K562 (cell line): ENCODE data around the gene KPNB1. TPM values are rescaled to one million over a fixed set of nuclear protein-coding genes. Genes with fewer than 3 reads are reported as not detected.

ENCODE experiments used
- CBX3 ChIP-seq, 2 experiments: IDR thresholded peaks; 1 replicate in 1 of 2; 2 replicates in 1 of 2; pipeline ENCODE4 v1.6.1; 2012; ENCODE audit warnings: inconsistent platforms in 2 of 2, low read length in 2 of 2, borderline replicate concordance in 1 of 2, control low read depth in 1 of 2
- ELF2 ChIP-seq: fragments of 250-450 bp; sonication (Bioruptor Pico); IDR thresholded peaks from 2 replicates; pipeline ENCODE4 v1.5.0; 2021; ENCODE audit warnings: mild to moderate bottlenecking
- ETV5 ChIP-seq: sonication (generic); formaldehyde crosslinking; IDR thresholded peaks from 2 replicates; pipeline ENCODE4 v1.4.0; 2020; ENCODE audit warnings: low read depth, mild to moderate bottlenecking, missing genetic modification reagents
- MAX ChIP-seq: sonication (generic); formaldehyde crosslinking; IDR thresholded peaks from 2 replicates; pipeline ENCODE4 v1.9.0; 2022; ENCODE audit warnings: mild to moderate bottlenecking, missing genetic modification reagents
- MGA ChIP-seq: fragments of 450-650 bp; IDR thresholded peaks from 2 replicates; pipeline ENCODE4 v1.6.1; 2016; ENCODE audit warnings: mild to moderate bottlenecking, moderate library complexity
- MIER1 ChIP-seq: fragments of 450-650 bp; IDR thresholded peaks from 2 replicates; pipeline ENCODE4 v1.6.1; 2016; ENCODE audit warnings: antibody characterized with exemption, mild to moderate bottlenecking, low read depth
- NCOA6 ChIP-seq: fragments of 450-650 bp; IDR thresholded peaks from 2 replicates; pipeline ENCODE4 v1.6.1; 2017; ENCODE audit warnings: mild to moderate bottlenecking
- NR0B1 ChIP-seq: fragments of 450-650 bp; IDR thresholded peaks from one replicate; pipeline ENCODE4 v1.6.1; 2018; ENCODE audit warnings: mild to moderate bottlenecking, moderate library complexity; ENCODE audit not compliant: partially characterized antibody
- SIN3A ChIP-seq, 2 experiments: fragments of 150-350 bp in 1 of 2; IDR thresholded peaks; 2 replicates each; pipeline ENCODE4 v1.6.1; 2011 to 2016; ENCODE audit warnings: borderline replicate concordance in 2 of 2, low read depth in 2 of 2, low read length in 2 of 2, mild to moderate bottlenecking in 2 of 2, moderate library complexity in 2 of 2; ENCODE audit not compliant: control insufficient read depth in 1 of 2
- STAT5B ChIP-seq: fragments of 250-450 bp; sonication (Bioruptor Pico); IDR thresholded peaks from 2 replicates; pipeline ENCODE4 v1.8.0; 2021; ENCODE audit warnings: mild to moderate bottlenecking, inconsistent platforms
- ZNF75A ChIP-seq: fragments of 450-650 bp; formaldehyde crosslinking; IDR thresholded peaks from 2 replicates; pipeline ENCODE4 v1.4.0; 2020; ENCODE audit warnings: mild to moderate bottlenecking
- polyA plus RNA-seq, 8 experiments: library from polyadenylated mRNA; depleted of rRNA in 4 of 8; stranded (reverse) in 5 of 8; unstranded in 3 of 8; fragments of >200 nt; fragmentation: Nextera tagmentation in 2 of 8; fragmentation: Illumina TruSeq in 1 of 8; extraction: Ambion mirVana in 2 of 8; extraction: Trizol in 1 of 8; gene quantifications; 2 replicates each; pipeline versions ENCODE4 v1.2.1 to v1.2.3, GENCODE V29; 2011 to 2014; ENCODE audit warnings: inconsistent platforms in 1 of 8, missing spikeins in 1 of 8
- total RNA-seq, 7 experiments: library from RNA; depleted of rRNA in 6 of 7; stranded (reverse); fragments of >200 nt in 6 of 7; fragmentation: Illumina TruSeq in 2 of 7; extraction: Trizol in 2 of 7; gene quantifications; 2 replicates each; pipeline versions ENCODE4 v1.2.1 to v1.2.3, GENCODE V29; 2011 to 2021; ENCODE audit warnings: low replicate concordance in 1 of 7

Gene KPNB1
- total and polyA plus RNA-seq, 9 of the 15 experiments (the other 6 are each of a cell fraction or from before 2014, with no cell fraction given): 154 to 622 (median 354) TPM

- TF ChIP-seq ELF2 (CRISPR knock-in tag): no peak
- TF ChIP-seq NR0B1: no peak
- TF ChIP-seq SIN3A (IDR thresholded peaks at IDR 0.05; ENCODE audit: borderline replicate concordance in 2 of 2, control insufficient read depth in 1 of 2, low read depth in 2 of 2, low read length in 2 of 2): no peak
- TF ChIP-seq STAT5B: no peak
- no peak for TF ChIP-seq NCOA6
- TF ChIP-seq MAX (CRISPR knock-in tag): peak; percentile 77
- TF ChIP-seq ZNF75A (CRISPR knock-in tag): no peak
- TF ChIP-seq CBX3 (IDR thresholded peaks at IDR 0.05; ENCODE audit: borderline replicate concordance in 1 of 2, low read length in 2 of 2): peak in 1 of 2 experiments; percentile 53; a peak in 1 of 3 replicates
- TF ChIP-seq MIER1: 0 out of 2 replicates have a peak, but pooled peaks have one; percentile 49
- TF ChIP-seq MGA: peak; percentile 81
- TF ChIP-seq ETV5 (CRISPR knock-in tag): no peak
- TF ChIP-seq, all 486 proteins: peak for 7
Observed at GRCh38 chr17:47720754-47721533, 71.2 kb downstream of the KPNB1 start (continued).
